IMR-90 (cell line): Measurements from ENCODE around the gene IL1RL1. TPM values are rescaled to one million over a fixed set of nuclear protein-coding genes. Genes with fewer than 3 reads are reported as not detected.

Experiments used
- ATAC-seq: fragments of 200-7000 bp; cut with Tn5 transposase; 2 replicates; pipeline ENCODE4 v1.9.1; 2020; ENCODE audit warnings: low read depth, mild to moderate bottlenecking, moderate library complexity
- BruUV-seq: library from RNA; stranded (reverse); fragments of 400-500 nt; replicated peaks from 2 replicates; lab custom pipeline; 2021; lab: Mats Ljungman, UMichigan
- CTCF ChIA-PET: fragments of 300-600 bp; formaldehyde crosslinking; extraction: SDS; loops from one replicate; lab custom pipeline; 2021; ENCODE audit warnings: antibody characterized with exemption; lab: Yijun Ruan, JAX
- POLR2A ChIA-PET: fragments of 300-600 bp; sonication (Branson Sonifier 250); formaldehyde crosslinking; loops from one replicate; lab custom pipeline; 2022; ENCODE audit warnings: antibody characterized with exemption; ENCODE audit not compliant: unreplicated experiment; lab: Charles Lee
- DNase-seq: peaks from one replicate; pipeline ENCODE4 v3.0.0; 2013
- H2AFZ ChIP-seq: replicated peaks from 2 replicates; pipeline ENCODE3; 2013; ENCODE audit warnings: low read length, mild to moderate bottlenecking; ENCODE audit not compliant: poor library complexity
- H2AK5ac ChIP-seq: 2 replicates; pipeline ENCODE4 v1.6.1; 2013; ENCODE audit warnings: low read depth, low read length, inconsistent platforms
- H2AK9ac ChIP-seq: replicated peaks from 2 replicates; pipeline ENCODE3; 2013; ENCODE audit warnings: mild to moderate bottlenecking, low read depth, low read length, moderate library complexity; ENCODE audit not compliant: poor library complexity
- H2BK120ac ChIP-seq: 2 replicates; pipeline ENCODE4 v1.6.1; 2013; ENCODE audit warnings: low read depth, low read length, inconsistent platforms
- H2BK15ac ChIP-seq: 3 replicates; pipeline ENCODE4 v1.6.1; 2013; ENCODE audit warnings: low read depth, low read length, inconsistent platforms
- H2BK20ac ChIP-seq: 2 replicates; pipeline ENCODE4 v1.6.1; 2013; ENCODE audit warnings: low read depth, mild to moderate bottlenecking, inconsistent platforms, low read length, moderate library complexity
- H2BK5ac ChIP-seq: 2 replicates; pipeline ENCODE4 v1.6.1; 2013; ENCODE audit warnings: mild to moderate bottlenecking, low read depth, low read length, inconsistent platforms; ENCODE audit not compliant: poor library complexity, severe bottlenecking
- H3K14ac ChIP-seq: replicated peaks from 2 replicates; pipeline ENCODE4 v1.6.1; 2013; ENCODE audit warnings: low read depth, low read length, inconsistent platforms
- H3K18ac ChIP-seq: 2 replicates; pipeline ENCODE4 v1.6.1; 2013; ENCODE audit warnings: low read depth, low read length, control low read depth
- H3K23ac ChIP-seq: 2 replicates; pipeline ENCODE4 v1.6.1; 2013; ENCODE audit warnings: low read depth, low read length, inconsistent platforms
- H3K27ac ChIP-seq: 2 replicates; pipeline ENCODE4 v1.5.1; 2013; ENCODE audit warnings: mild to moderate bottlenecking, control low read depth, low read length; ENCODE audit not compliant: insufficient read depth
- H3K27me3 ChIP-seq: 2 replicates; pipeline ENCODE4 v1.6.1; 2013; ENCODE audit warnings: low read length; ENCODE audit not compliant: control insufficient read depth, insufficient read depth
- H3K36me3 ChIP-seq: 2 replicates; pipeline ENCODE4 v1.6.1; 2013; ENCODE audit warnings: low read length, mixed read lengths; ENCODE audit not compliant: control insufficient read depth, insufficient read depth
- H3K4ac ChIP-seq: 2 replicates; pipeline ENCODE4 v1.6.1; 2013; ENCODE audit warnings: low read depth, low read length, inconsistent platforms
- H3K4me1 ChIP-seq: 2 replicates; pipeline ENCODE4 v1.6.1; 2013; ENCODE audit warnings: low read length, mixed read lengths; ENCODE audit not compliant: control insufficient read depth, insufficient read depth
- H3K4me2 ChIP-seq: 2 replicates; pipeline ENCODE4 v1.6.1; 2013; ENCODE audit warnings: low read depth, mild to moderate bottlenecking, control low read depth, low read length, moderate library complexity
- H3K4me3 ChIP-seq: 2 replicates; pipeline ENCODE4 v1.5.1; 2013; ENCODE audit warnings: low read depth, mild to moderate bottlenecking, control low read depth, low read length, moderate library complexity; ENCODE audit not compliant: insufficient read depth
- H3K56ac ChIP-seq: 2 replicates; pipeline ENCODE4 v1.6.1; 2013; ENCODE audit warnings: low read length, inconsistent platforms; ENCODE audit not compliant: insufficient read depth; ENCODE audit errors: extremely low read depth
- H3K79me1 ChIP-seq, 2 experiments: 2 replicates each; pipeline ENCODE4 v1.6.1; 2013; ENCODE audit warnings: low read length in 2 of 2, inconsistent platforms in 1 of 2, low read depth in 1 of 2
- H3K9ac ChIP-seq: 2 replicates; pipeline ENCODE4 v1.6.1; 2013; ENCODE audit warnings: low read depth, low read length, control low read depth
- H3K9me1 ChIP-seq: 2 replicates; pipeline ENCODE4 v1.6.1; 2013; ENCODE audit warnings: low read length, inconsistent platforms; ENCODE audit not compliant: insufficient read depth
- H3K9me3 ChIP-seq: 2 replicates; pipeline ENCODE4 v1.6.1; 2013; ENCODE audit warnings: low read length; ENCODE audit not compliant: control insufficient read depth, insufficient read depth
- H4K20me1 ChIP-seq: 2 replicates; pipeline ENCODE4 v1.6.1; 2013; ENCODE audit warnings: low read length, inconsistent platforms; ENCODE audit not compliant: insufficient read depth
- H4K5ac ChIP-seq: 2 replicates; pipeline ENCODE4 v1.6.1; 2013; ENCODE audit warnings: mild to moderate bottlenecking, low read depth, low read length, control low read depth
- H4K8ac ChIP-seq, 2 experiments: 2 replicates each; pipeline ENCODE4 v1.6.1; 2013; ENCODE audit warnings: low read depth in 2 of 2, low read length in 2 of 2, control low read depth in 1 of 2, inconsistent platforms in 1 of 2
- H4K91ac ChIP-seq: 2 replicates; pipeline ENCODE4 v1.6.1; 2013; ENCODE audit warnings: low read depth, low read length, inconsistent platforms; ENCODE audit not compliant: insufficient read depth
- CHD1 ChIP-seq: IDR thresholded peaks from 2 replicates; pipeline ENCODE4 v1.6.1; 2012; ENCODE audit warnings: low read depth, low read length, improper control_type of control experiment
- CTCF ChIP-seq: conservative IDR thresholded peaks from 2 replicates; pipeline ENCODE4 v1.5.1; 2012; ENCODE audit warnings: mild to moderate bottlenecking, low read depth, low read length, improper control_type of control experiment
- FOS ChIP-seq: fragments of 150-350 bp; IDR thresholded peaks from 2 replicates; pipeline ENCODE4 v1.6.1; 2016; ENCODE audit warnings: low read depth, low read length
- MAZ ChIP-seq: IDR thresholded peaks from 2 replicates; pipeline ENCODE4 v1.6.1; 2012; ENCODE audit warnings: low read depth, mild to moderate bottlenecking, low read length, improper control_type of control experiment, moderate library complexity, borderline replicate concordance
- MXI1 ChIP-seq: IDR thresholded peaks from 2 replicates; pipeline ENCODE4 v1.6.1; 2012; ENCODE audit warnings: low read depth, mild to moderate bottlenecking, low read length, moderate library complexity, borderline replicate concordance
- NFE2L2 ChIP-seq: fragments of 150-350 bp; IDR thresholded peaks from 2 replicates; pipeline ENCODE4 v1.6.1; 2016; ENCODE audit warnings: low read depth, mild to moderate bottlenecking, low read length
- RAD21 ChIP-seq: IDR thresholded peaks from 2 replicates; pipeline ENCODE4 v1.6.1; 2012; ENCODE audit warnings: low read length, improper control_type of control experiment
- RFX5 ChIP-seq: IDR thresholded peaks from 2 replicates; pipeline ENCODE4 v1.8.0; 2012; ENCODE audit warnings: low read depth, mild to moderate bottlenecking, low read length, moderate library complexity
- WGBS, 2 experiments: methylation state at CpG; one replicate each; pipeline versions ENCODE4 v1.1.5 to v1.1.7; 2013; ENCODE audit warnings: missing lambda C conversion rate in 2 of 2; ENCODE audit not compliant: insufficient read length in 1 of 2; ENCODE audit errors: extremely low coverage in 2 of 2; 5-methylcytosine and 5-hydroxymethylcytosine counted together
- dilution Hi-C: fragments of 300-500 bp; cut with HindIII; formaldehyde crosslinking; loops from one replicate; pipeline ENCODE4 v1.14.3; 2018; ENCODE audit warnings: low sequenced_read_pairs; ENCODE audit not compliant: unreplicated experiment
- in situ Hi-C: fragments of 300-500 bp; cut with MboI; formaldehyde crosslinking; loops from 3 replicates; pipeline ENCODE4 v1.14.3; 2019; ENCODE audit warnings: low sequenced_read_pairs, inconsistent platforms, mixed read lengths
- intact Hi-C: fragments of 100-400 bp; cut with micrococcal nuclease; formaldehyde crosslinking; loops from 2 replicates; pipeline ENCODE4 v1.10.0; 2022
- polyA plus RNA-seq, 3 experiments: library from polyadenylated mRNA; depleted of rRNA; stranded (reverse); fragments of >200 nt; gene quantifications; 2 replicates each; pipeline ENCODE4 v1.2.3, GENCODE V29; 2012; ENCODE audit warnings: low replicate concordance in 1 of 3
- total RNA-seq: library from RNA; depleted of rRNA; stranded (reverse); fragments of >200 nt; gene quantifications from 2 replicates; pipeline ENCODE4 v1.2.3, GENCODE V29; 2012
- TF ChIP-seq, protein P1 (sequence below): fragments of 150-350 bp; IDR thresholded peaks from 2 replicates; pipeline ENCODE4 v1.6.1; 2017; ENCODE audit warnings: mild to moderate bottlenecking, antibody characterized with exemption, low read length, low read depth

Gene IL1RL1
- total and polyA plus RNA-seq, 2 of the 4 experiments (the other 2 are of a cell fraction), result under 0.01 to 0.14 TPM

DNA sequence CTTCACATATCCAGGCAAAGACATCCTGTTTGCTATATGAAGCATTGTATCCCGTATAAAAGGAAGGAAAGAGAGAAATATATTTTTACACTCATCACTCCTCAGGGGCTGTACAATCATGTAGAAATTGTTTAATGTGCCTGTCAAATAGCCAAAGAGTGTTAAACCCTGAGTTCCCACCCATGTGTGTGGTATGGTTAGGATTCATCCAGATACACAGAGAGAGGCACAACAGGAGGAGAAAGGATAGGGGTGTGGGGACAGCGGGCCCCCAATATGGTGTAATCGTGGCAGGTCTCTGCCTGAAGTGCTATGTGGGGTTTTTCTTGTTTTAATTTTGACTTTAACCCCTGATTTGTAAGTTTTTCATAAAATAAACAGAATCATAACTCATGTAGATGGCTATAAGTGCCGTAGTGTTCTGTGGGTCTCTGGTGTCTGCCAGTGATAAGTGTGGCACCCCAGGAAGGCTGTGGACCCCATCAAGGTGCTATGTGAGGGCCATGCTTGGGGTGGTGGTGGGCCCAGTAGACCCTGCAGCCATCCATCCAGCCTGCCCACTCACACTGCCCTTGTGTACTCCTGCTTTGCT, 34.1 kb downstream of the IL1RL1 start:
- DNase-seq, result no peak
- no peak overlapping the region for H3K9ac ChIP-seq
- no peaks in the 10 kb centered on the region for H3K9me1 ChIP-seq
- no peak for TF ChIP-seq FOS
- no peak for TF ChIP-seq RAD21
- no peak for TF ChIP-seq MXI1
- TF ChIP-seq MAZ, result no peak
- no peak for TF ChIP-seq RFX5
- TF ChIP-seq, protein P1, sequence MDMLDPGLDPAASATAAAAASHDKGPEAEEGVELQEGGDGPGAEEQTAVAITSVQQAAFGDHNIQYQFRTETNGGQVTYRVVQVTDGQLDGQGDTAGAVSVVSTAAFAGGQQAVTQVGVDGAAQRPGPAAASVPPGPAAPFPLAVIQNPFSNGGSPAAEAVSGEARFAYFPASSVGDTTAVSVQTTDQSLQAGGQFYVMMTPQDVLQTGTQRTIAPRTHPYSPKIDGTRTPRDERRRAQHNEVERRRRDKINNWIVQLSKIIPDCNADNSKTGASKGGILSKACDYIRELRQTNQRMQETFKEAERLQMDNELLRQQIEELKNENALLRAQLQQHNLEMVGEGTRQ, result no peak
- no peak for TF ChIP-seq CHD1
- TF ChIP-seq CTCF, result no peak
- TF ChIP-seq NFE2L2, result no peak
- H3K36me3 ChIP-seq, result no peaks in the 10 kb centered on the region
- no peak overlapping the region for H4K91ac ChIP-seq
- H3K4me2 ChIP-seq, result no peak overlapping the region
- H2AFZ ChIP-seq, result no peak overlapping the region
- intact Hi-C loops (no loop called here), dilution Hi-C loops (no loop called here), in situ Hi-C loops (no loop called here)
- H3K27me3 ChIP-seq, result peaks cover 26% of the 10 kb centered on the region
- H3K4me3 ChIP-seq, result no peak overlapping the region
- no peak overlapping the region for H3K18ac ChIP-seq
- H3K9me3 ChIP-seq, result no peaks in the 10 kb centered on the region
- no peak for ATAC-seq
- no peak overlapping the region for H2BK20ac ChIP-seq
- no peak overlapping the region for H3K14ac ChIP-seq
- no TSS peak for BruUV-seq
- H2BK5ac ChIP-seq, result no peak overlapping the region
- POLR2A ChIA-PET, result no interaction called here
- no peak overlapping the region for H2BK15ac ChIP-seq
- no peak overlapping the region for H2BK120ac ChIP-seq
- H4K8ac ChIP-seq, result no peak overlapping the region
- no peak overlapping the region for H3K23ac ChIP-seq
- no CpG with 5 or more reads among the region's 4 CpGs for WGBS, 2 experiments
- no peaks in the 10 kb centered on the region for H4K20me1 ChIP-seq
- H4K5ac ChIP-seq, result no peak overlapping the region
- CTCF ChIA-PET, result no interaction called here
- H3K27ac ChIP-seq, result no peak overlapping the region
- no peak overlapping the region for H2AK5ac ChIP-seq
- no peaks in the 10 kb centered on the region for H3K4me1 ChIP-seq
- no peak overlapping the region for H2AK9ac ChIP-seq
- H3K4ac ChIP-seq, result no peak overlapping the region
- no peak overlapping the region for H3K56ac ChIP-seq
- no peaks in the 10 kb centered on the region for H3K79me1 ChIP-seq
